ENCODE data around the gene ELP5.

Gene ELP5

GRCh38 chr17:7219229-7219811 lies 32.7 kb upstream of the ELP5 start:
- DNase-seq (ENCODE audit: low spot score) = no peak

DNA sequence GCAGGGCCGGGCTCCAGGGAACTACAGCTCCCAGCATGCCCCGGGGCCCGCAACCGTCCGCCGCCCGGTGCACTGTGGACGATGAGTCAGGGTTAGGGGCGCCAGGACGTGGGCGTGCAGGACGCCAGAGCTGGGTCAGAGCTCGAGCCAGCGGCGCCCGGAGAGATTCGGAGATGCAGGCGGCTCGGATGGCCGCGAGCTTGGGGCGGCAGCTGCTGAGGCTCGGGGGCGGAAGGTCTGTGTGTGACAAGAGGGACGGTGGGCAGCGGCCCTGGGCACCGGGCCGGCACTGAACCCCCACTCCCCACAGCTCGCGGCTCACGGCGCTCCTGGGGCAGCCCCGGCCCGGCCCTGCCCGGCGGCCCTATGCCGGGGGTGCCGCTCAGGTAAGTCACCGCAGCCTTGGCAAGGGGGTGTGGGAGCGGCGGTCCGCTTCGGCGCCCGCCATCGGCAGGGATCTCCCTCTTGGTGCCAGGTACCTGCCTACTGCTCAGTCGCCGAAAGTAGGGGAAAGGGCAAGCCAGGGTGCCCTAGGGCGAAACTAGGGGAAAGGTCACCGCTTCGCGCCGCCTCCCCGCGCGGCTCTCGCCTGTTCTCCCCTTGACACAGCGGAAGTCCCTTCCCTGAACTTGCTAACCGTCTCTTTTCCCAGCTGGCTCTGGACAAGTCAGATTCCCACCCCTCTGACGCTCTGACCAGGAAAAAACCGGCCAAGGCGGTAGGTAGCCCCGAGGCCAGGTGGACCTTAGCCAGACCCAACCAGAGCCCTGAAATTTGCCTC lies 32.0 kb upstream of the ELP5 start, which contains the start of the genes ACADVL and DLG4:
Gene ACADVL (plus strand): TSS at position 127 of the 781 bp plus-strand sequence. CDS start 47 bp downstream, at position 174.
Gene DLG4 (minus strand): TSS at position 25 of the 781 bp plus-strand sequence.
- DNase-seq (ENCODE audit: low spot score) = peak; percentile 94

DNA sequence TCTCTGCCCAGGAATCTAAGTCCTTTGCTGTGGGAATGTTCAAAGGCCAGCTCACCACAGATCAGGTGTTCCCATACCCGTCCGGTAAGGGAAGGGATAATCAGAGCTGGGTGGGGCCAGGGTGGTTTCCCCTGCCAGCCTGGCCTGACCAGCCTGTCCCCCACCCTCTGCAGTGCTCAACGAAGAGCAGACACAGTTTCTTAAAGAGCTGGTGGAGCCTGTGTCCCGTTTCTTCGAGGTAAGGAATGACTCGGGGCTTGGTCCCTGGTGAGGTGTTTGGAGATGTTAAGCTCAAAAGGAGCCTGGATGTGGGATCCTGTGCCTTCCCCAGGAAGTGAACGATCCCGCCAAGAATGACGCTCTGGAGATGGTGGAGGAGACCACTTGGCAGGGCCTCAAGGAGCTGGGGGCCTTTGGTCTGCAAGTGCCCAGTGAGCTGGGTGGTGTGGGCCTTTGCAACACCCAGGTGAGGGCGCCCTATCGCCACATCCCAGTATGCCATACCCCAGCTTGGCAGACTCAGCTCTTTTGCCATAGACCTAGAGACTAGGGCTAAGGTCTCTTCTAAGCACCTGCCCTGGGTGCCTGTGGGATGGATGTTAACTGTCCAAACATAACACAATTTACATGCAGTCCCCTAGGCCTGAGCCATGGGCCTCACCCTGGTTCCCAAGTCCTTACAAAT lies 31.3 kb upstream of the ELP5 start:
- DNase-seq (ENCODE audit: low spot score) = peak; percentile 58

GRCh38 chr17:7221278-7222092 lies 30.5 kb upstream of the ELP5 start:
- DNase-seq (ENCODE audit: low spot score) = no peak

GRCh38 chr17:7222093-7222971 lies 29.7 kb upstream of the ELP5 start:
- no peak for DNase-seq (ENCODE audit: low spot score)

DNA sequence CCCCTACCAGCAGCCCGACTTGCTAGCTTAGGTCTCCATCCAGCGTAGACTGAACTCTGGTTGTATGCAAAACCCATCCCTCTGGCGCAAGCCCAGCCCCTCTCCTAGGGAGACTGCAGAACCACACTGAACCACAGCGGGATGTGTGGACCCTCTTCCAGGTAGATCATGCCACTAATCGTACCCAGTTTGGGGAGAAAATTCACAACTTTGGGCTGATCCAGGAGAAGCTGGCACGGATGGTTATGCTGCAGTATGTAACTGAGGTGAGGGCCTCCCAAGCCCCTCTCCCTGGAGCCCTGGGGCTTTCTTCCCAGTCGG lies 29.1 kb upstream of the ELP5 start:
- DNase-seq (ENCODE audit: low spot score) = no peak

DNA sequence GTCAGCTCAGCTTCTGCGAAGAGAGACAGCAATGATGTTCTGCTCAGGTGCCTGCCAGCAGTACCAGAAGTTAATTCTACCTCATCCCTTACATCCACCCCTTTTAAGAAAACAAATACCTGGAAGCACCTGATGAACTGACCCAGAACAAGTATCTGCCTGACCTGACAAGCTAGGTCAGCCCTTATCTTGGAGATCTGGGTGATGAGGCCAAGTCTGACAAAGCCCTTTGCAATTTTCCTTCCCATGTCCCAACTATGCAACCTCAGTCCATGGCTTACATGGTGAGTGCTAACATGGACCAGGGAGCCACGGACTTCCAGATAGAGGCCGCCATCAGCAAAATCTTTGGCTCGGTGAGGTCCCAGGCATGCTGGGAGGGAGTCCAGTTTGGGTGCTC lies 28.6 kb upstream of the ELP5 start:
- DNase-seq (ENCODE audit: low spot score) = no peak

- DNase-seq (ENCODE audit: low spot score) = no peak
Observed at GRCh38 chr17:7224110-7224509, 27.9 kb upstream of the ELP5 start.

- no peak for DNase-seq (ENCODE audit: low spot score)
Observed at GRCh38 chr17:7224661-7225111, 27.3 kb upstream of the ELP5 start.

DNA sequence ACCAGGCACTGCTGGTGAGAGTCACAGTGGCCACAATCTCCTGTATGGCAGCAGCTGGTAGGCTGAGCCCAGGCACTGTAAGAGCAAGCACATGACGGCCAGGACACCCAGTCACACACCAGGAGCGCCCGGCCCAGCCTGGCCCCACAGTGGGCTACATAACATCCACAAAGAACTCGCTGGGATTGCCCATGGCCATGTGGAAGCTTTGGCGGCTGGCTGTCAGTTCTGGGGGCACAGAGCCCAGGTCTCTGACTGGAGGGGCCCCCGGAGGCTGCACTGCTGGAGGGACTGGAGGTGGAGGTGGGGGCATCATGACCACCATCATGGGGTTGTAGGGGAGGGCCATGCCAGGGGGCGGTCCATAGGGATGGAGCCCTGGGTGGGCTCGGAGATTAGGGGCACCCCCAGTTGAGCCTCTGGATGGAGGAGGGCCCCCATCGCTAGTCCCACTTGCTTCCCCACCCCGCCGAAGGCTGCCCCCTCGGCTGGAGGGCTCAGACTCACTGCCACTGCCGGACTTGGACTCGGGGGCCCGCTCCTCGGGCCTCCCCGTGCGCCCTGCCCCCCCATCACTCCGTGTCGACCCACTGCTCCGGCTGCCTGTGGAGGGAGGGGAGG lies 26.2 kb upstream of the ELP5 start:
- DNase-seq (ENCODE audit: low spot score) = no peak

DNA sequence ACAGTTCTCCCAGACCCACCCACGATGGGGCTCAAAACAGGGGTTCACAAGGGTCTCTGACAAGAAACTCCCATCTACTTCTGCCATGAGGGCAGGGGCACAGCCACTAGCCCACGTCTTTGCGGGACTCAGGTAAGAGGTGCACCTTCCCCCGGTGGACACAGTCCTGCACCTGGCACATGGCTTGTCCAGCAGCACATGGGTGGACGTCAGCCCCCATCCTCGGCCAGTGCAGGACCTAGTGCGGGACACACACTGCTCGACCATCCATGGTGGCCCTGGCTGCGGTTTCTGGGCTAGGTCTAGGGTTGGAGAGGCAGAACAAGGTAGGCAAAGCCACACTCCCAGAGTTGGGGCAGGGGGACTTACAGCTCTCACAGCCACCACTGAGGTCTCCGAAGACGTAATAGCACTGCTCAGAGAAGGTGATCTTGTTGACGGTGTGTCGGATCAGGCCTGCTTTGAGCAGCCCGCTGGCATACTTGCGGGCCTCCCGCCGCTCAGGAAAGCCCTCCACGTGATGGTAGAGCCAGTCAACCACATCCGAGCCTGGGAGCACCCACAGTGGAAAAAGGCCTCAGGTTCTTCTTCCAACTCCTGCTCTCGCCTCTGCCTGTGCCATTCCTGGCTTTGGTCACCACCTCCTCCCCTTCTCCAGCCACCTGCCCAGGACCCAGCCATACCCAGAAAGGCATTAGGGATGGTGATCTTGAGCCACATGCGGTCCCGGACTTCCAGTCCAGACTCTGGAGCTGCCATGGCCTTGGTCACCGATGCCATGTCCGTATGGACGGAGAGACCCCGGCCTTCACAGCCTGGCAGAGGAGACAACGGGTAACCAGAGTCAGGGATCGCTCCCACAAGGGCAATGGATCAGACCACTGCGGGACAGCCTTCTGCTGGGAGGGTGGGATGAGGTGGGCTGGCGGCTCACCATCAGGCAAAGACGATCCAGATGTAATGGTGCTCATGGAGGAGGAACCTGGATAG lies 25.0 kb upstream of the ELP5 start:
- no peak for DNase-seq (ENCODE audit: low spot score)

DNA sequence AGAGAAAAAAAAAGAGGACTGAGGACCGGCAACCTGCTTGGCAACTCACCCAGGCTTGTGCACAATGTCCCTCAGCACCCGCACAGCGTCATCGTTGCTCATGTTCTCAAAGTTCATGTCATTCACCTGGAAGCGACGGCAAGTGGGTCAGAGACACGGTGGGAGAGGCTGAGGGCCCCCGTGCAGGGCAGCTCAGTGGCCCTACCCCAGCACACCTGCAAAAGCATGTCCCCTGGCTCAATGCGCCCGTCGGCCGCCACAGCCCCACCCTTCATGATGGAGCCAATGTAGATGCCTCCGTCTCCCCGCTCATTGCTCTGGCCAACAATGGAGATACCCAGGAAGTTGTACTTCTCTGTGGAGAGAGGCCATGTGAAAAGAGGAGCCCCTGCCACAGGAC lies 23.1 kb upstream of the ELP5 start:
- no peak for DNase-seq (ENCODE audit: low spot score)

GRCh38 chr17:7229504-7229903 lies 22.5 kb upstream of the ELP5 start:
- no peak for DNase-seq (ENCODE audit: low spot score)

- no peak for DNase-seq (ENCODE audit: low spot score)
Observed at GRCh38 chr17:7232114-7232513, 19.9 kb upstream of the ELP5 start.

DNA sequence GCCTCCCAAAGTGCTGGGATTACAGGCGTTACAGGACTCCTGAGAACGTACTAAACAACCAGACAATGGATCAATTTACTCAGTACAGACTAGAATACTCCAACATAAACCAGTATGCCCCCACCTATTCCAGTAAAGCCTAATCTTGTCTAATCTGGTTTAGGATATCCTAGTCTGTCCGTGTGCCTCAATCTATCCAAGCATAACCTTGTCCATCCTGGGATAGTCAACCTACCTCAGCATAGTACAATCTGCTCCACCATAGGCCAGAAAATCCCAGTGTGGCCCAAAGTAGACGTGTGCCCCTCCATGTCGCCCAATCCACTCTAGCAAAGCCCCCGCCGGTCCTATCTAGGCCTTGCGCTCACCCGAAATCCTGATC lies 18.3 kb upstream of the ELP5 start:
- no peak for DNase-seq (ENCODE audit: low spot score)

DNA sequence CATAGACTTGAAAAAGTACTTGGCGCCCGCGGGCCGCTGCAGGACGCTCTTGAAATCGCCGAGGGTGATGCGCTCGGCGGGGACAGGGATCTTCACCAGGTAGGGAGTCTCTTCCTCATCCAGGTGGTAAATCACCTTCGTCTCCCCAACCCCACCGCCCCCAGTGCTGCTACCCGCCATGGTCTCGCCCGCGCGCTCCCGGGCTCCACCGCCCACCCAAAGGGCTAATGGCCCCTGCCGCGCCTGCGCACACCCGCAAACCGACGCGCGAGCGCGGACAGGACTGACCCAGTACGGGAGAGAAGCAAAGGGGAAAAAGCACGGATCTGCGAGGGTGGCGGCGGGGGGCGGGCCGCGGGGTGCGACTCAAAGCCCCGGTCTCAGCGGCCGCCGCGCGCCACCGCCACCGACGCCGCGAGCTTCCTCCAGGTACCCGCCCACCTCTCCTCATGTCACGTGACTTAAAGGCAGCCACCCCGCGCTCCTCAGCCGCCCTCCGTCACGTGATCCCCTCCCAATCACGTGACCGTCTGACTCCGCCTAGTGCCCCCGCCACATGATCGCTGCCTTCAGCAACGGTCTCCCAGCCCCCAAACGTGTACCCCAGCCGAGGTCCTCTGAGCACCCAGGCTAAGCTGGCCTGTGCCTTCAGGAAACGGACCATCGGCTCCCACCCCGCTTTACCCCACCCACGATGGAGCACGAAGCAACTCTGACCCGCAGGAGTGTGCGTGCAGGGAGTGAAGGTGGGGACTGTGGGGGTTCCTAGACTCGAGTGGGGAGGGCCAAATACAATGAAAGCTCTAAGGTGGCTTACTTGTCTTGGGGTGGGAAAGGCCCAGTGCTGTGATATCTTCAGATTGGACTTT lies 17.7 kb upstream of the ELP5 start, which contains the start of gene DVL2:
Gene DVL2 (minus strand): TSS at position 435 of the 869 bp plus-strand sequence. CDS start 255 bp downstream, at position 180.
- peak; percentile 95 for DNase-seq (ENCODE audit: low spot score)

GRCh38 chr17:7235693-7236665 lies 16.0 kb upstream of the ELP5 start:
- no peak for DNase-seq (ENCODE audit: low spot score)
